ENCODE data around the gene PPP1R37.

DNA sequence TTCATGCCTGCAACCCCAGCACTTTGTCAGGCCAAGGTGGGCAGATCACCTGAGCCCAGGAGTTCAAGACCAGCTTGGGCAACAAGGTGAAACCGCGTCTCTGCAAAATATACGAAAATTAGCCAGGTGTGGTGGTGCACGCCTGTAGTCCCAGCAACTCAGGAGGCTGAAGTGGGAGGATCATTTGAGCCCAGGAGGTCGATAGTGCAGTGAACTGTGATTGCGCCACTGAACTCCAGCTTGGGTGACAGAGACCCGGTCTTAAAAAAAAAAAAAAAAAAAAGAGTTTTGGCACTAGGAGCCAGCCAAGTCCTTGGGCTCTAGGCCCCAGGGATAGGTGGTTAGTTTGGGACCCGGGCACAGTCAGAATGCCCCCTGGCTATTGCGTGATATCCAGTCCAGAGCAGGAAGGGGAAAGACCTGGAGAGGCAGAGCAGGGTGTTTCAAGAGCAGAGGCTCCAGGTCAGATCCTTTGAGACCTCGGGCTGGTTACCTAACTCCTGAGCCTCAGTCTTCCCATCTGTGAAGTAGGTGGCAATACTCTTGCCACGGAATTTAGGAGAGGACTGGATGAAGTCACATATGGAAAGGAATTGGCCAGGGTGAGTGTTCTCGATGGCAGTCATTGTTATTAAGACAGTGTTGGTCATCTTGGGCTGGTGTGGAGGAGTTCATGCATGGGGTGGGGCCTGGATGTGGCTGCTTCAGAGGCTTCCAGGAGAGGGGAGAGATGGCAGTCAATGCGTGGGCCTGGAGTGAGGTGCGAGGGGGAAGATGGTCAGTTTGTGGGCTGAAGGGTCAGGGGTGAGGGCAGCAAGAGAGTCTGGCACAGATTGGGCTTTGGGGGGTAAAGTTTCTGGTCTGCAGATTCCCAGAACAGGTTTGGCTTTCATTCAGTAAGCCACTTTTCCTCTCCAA is 2.8 kb downstream of the PPP1R37 start:
- TF ChIP-seq, protein P1, sequence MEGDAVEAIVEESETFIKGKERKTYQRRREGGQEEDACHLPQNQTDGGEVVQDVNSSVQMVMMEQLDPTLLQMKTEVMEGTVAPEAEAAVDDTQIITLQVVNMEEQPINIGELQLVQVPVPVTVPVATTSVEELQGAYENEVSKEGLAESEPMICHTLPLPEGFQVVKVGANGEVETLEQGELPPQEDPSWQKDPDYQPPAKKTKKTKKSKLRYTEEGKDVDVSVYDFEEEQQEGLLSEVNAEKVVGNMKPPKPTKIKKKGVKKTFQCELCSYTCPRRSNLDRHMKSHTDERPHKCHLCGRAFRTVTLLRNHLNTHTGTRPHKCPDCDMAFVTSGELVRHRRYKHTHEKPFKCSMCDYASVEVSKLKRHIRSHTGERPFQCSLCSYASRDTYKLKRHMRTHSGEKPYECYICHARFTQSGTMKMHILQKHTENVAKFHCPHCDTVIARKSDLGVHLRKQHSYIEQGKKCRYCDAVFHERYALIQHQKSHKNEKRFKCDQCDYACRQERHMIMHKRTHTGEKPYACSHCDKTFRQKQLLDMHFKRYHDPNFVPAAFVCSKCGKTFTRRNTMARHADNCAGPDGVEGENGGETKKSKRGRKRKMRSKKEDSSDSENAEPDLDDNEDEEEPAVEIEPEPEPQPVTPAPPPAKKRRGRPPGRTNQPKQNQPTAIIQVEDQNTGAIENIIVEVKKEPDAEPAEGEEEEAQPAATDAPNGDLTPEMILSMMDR (IDR thresholded peaks at IDR 0.05): no peak
- no peak for TF ChIP-seq POLR2A (IDR thresholded peaks at IDR 0.05)

Data from thyroid gland (tissue), 4 donors.